CD4-positive, alpha-beta memory T cell (primary cell): ENCODE measurements around the gene TSR3. TPM values are rescaled to one million over a fixed set of nuclear protein-coding genes. Genes with fewer than 3 reads are reported as not detected.

Experiments used
- CTCF ChIA-PET: fragments of 350-600 bp; sonication (Branson Sonifier 250); formaldehyde crosslinking; loops from one replicate; lab custom pipeline; 2021; ENCODE audit warnings: inconsistent platforms; ENCODE audit not compliant: partially characterized antibody; lab: Charles Lee
- POLR2A ChIA-PET: fragments of 350-600 bp; sonication (Branson Sonifier 250); formaldehyde crosslinking; loops from one replicate; lab custom pipeline; 2021; ENCODE audit not compliant: partially characterized antibody; lab: Charles Lee
- DNase-seq, 5 donors: peaks; one replicate each; pipeline versions ENCODE4 v3.0.0 to v3.0.0-alpha.2; 2020 to 2022; ENCODE audit warnings: mixed read lengths in 1 of 5
- H3K27ac ChIP-seq: one replicate; pipeline ENCODE4 v1.7.0; 2013; ENCODE audit warnings: low read depth, low read length
- H3K27me3 ChIP-seq: 2 replicates; pipeline ENCODE4 v1.7.0; 2013; ENCODE audit warnings: mild to moderate bottlenecking, low read length, moderate library complexity; ENCODE audit not compliant: insufficient read depth
- H3K36me3 ChIP-seq: 2 replicates; pipeline ENCODE4 v1.7.0; 2013; ENCODE audit warnings: mild to moderate bottlenecking, low read length, moderate library complexity; ENCODE audit not compliant: insufficient read depth
- H3K4me1 ChIP-seq: 2 replicates; pipeline ENCODE4 v1.7.0; 2013; ENCODE audit warnings: mild to moderate bottlenecking, low read length, moderate library complexity; ENCODE audit not compliant: insufficient read depth
- H3K4me3 ChIP-seq, 2 donors: one replicate each; pipeline ENCODE4 v1.7.0; 2013; ENCODE audit warnings: low read length in 2 of 2, mild to moderate bottlenecking in 1 of 2
- H3K9me3 ChIP-seq, 2 donors: one replicate each; pipeline ENCODE4 v1.7.0; 2013; ENCODE audit warnings: low read length in 2 of 2, control low read depth in 1 of 2; ENCODE audit not compliant: control insufficient read depth in 1 of 2
- H3K27ac Mint-ChIP-seq, 7 donors: one replicate each; pipeline ENCODE4 v1.8.0; 2020 to 2021; ENCODE audit warnings: mixed read lengths in 7 of 7, mild to moderate bottlenecking in 6 of 7, inconsistent platforms in 3 of 7, moderate library complexity in 3 of 7
- H3K27me3 Mint-ChIP-seq, 2 donors: one replicate each; pipeline ENCODE4 v1.8.0; 2020 to 2021; ENCODE audit warnings: mixed read lengths in 2 of 2
- H3K36me3 Mint-ChIP-seq, 2 donors: one replicate each; pipeline ENCODE4 v1.8.0; 2020 to 2021; ENCODE audit warnings: mixed read lengths in 2 of 2, inconsistent platforms in 1 of 2, mild to moderate bottlenecking in 1 of 2
- H3K4me1 Mint-ChIP-seq, 4 donors: one replicate each; pipeline ENCODE4 v1.8.0; 2020 to 2021; ENCODE audit warnings: mixed read lengths in 4 of 4, mild to moderate bottlenecking in 1 of 4
- H3K4me3 Mint-ChIP-seq, 8 donors: one replicate each; pipeline ENCODE4 v1.8.0; 2020 to 2021; ENCODE audit warnings: mixed read lengths in 8 of 8, mild to moderate bottlenecking in 7 of 8, moderate library complexity in 6 of 8, inconsistent platforms in 3 of 8
- H3K9me3 Mint-ChIP-seq, 8 donors: one replicate each; pipeline ENCODE4 v1.8.0; 2020 to 2021; ENCODE audit warnings: mixed read lengths in 8 of 8, mild to moderate bottlenecking in 5 of 8, inconsistent platforms in 3 of 8, moderate library complexity in 1 of 8
- intact Hi-C: fragments of 100-400 bp; cut with micrococcal nuclease; formaldehyde crosslinking; loops from one replicate; pipeline ENCODE4 v1.15.1; 2023
- polyA plus RNA-seq, 2 donors: library from polyadenylated mRNA; unstranded; fragments of 300-500 nt; fragmentation: Illumina TruSeq; gene quantifications; one replicate each; pipeline ENCODE4 v1.2.3, GENCODE V29; 2021
- total RNA-seq, 2 experiments: library from RNA; stranded (reverse); gene quantifications; one replicate each; pipeline ENCODE4 v1.2.3, GENCODE V29; 2021

The TSR3 gene
- total and polyA plus RNA-seq, 4 experiments from 2014 or later, result 38.1 to 116 (median 69.7) TPM

DNA sequence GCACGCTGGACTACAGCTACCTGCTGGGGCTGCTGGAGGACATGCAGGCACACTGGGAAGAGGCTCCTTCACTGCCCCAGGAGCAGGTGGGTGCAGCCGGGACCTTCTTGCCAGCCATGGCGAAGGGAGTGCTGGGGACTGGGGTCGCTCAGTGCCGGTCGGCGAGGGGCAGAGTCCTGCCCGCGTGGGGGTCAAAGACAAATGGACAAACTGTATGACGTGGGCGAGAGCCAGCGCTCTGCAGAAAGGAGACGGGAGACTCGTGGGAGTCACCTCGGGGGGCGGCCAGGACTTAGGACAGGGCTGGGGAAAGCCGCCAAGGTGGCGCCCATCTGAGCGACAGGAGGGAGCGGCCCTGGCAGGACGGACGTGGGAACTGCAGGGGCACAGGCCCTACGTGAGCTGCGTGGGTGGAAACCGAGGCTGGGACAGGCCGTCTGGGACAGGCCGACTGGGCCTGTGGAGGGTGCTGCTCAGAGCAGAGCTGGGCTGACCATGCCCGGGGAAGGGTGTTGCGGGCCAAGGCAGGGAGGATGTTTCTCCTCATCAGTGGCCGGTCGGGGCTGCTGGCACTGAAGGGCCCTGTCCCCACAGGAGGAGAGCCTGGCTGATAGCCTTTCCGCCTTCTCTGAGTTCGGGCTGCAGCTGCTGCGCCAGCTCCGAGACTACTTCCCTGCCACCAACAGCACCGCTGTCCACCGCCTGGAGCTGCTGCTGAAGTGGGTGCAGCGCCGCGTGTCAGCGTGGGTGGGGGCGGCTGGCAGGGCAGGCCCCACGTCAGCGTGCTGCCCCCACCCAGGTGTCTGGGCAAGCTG, 8.0 kb downstream of the TSR3 start:
- no peak for DNase-seq
- POLR2A ChIA-PET, result interaction anchor here (0.7 to 2.3 kb wide), 4 partner anchors 9 to 34 kb away, joined by 3 to 16 read pairs (median 10); partner anchors contain the start of gene UBE2I
- peak overlapping the region in 7 of 8 donors; percentile 66 to 83 (median 79) for H3K4me3 Mint-ChIP-seq
- peaks cover 6 to 22% (median 15%) of the 10 kb centered on the region in 4 donors for H3K4me1 Mint-ChIP-seq
- CTCF ChIA-PET, result interaction anchor here (0.7 to 2.1 kb wide), 5 partner anchors 11 to 44 kb away, joined by 3 to 7 read pairs (median 5); partner anchors contain the start of gene BAIAP3
- no peaks in the 10 kb centered on the region for H3K27me3 Mint-ChIP-seq
- Histone ChIP-seq H3K36me3 (peaks cover under 1% of the 10 kb centered on the region), H3K9me3 (no peaks in the 10 kb centered on the region), H3K27me3 (no peaks in the 10 kb centered on the region), H3K27ac (peak overlapping the region; percentile 15), H3K4me1 (peaks cover 19% of the 10 kb centered on the region), H3K4me3 (no peak overlapping the region)
- H3K9me3 Mint-ChIP-seq, result no peaks in the 10 kb centered on the region
- intact Hi-C loops, result loop anchor here (1.0 to 2.0 kb wide), 3 partner anchors 10 to 43 kb away; partner anchors contain the start of genes BAIAP3 and UBE2I
- peaks cover 0 to 5% of the 10 kb centered on the region in 2 donors for H3K36me3 Mint-ChIP-seq
- H3K27ac Mint-ChIP-seq, result peak overlapping the region; percentile 7 to 85 (median 59)

DNA sequence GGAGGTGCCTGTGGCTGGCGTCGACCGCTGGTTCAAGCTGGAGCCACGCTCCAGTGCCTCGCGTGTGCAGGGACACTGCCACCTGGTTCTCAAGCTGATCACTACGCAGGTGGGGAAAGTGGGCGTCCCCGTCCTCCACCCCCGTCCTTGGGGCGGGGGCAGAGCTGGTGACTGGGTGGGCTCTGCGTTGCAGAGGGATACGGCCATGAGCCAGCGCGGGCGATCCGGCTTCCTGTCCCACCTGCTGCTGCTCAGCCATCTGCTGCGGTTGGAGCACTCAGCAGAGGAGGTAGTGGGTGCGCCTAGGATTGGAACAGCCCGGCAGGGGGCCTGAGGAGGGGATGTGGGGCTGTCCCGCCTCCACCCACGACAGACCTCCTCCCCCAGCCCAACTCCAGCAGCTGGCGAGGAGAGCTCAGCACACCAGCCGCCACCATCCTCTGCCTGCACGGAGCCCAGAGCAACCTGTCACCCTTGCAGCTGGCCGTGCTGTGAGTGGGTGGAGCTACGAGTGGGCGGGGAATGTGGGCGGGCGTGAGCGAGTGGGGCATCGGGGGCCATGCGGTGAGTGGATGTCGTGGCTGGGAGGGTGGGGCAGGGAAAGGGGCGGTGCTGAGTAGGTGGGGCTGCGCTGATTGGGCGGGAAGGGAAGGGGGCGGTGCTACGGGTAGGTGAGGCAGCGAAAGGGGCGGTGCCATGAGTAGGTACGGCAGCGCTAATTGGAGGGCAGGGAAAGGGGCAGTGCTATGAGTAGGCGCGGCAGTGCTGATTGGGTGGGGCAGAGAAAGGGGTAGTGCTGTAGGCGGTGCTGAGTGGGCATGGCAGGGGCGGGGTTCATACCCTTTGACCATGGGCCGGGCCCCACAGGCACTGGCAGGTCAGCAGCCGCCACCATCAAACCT, 8.9 kb downstream of the TSR3 start:
- Mint-ChIP-seq H3K36me3 (peaks cover 0 to 5% of the 10 kb centered on the region in 2 donors), H3K4me1 (peaks cover 6 to 22% (median 15%) of the 10 kb centered on the region in 4 donors), H3K27ac (peak overlapping the region; percentile 7 to 85 (median 59)), H3K4me3 (peak overlapping the region; percentile 66 to 83 (median 79)), H3K9me3 (no peaks in the 10 kb centered on the region), H3K27me3 (no peaks in the 10 kb centered on the region)
- intact Hi-C loops, result loop anchor here (1.0 to 2.0 kb wide), 3 partner anchors 9 to 42 kb away; partner anchors contain the start of genes BAIAP3 and UBE2I
- ChIA-PET CTCF (interaction anchor here (0.7 to 2.1 kb wide), 5 partner anchors 10 to 43 kb away, joined by 3 to 7 read pairs (median 5); partner anchors contain the start of gene BAIAP3), POLR2A (interaction anchor here (0.7 to 2.3 kb wide), 9 partner anchors 8 to 79 kb away, joined by 3 to 16 read pairs (median 5); partner anchors contain the start of genes BAIAP3 and UBE2I)
- Histone ChIP-seq H3K4me3 (peak overlapping the region in 1 of 2 donors; percentile 63), H3K4me1 (peaks cover 19% of the 10 kb centered on the region), H3K36me3 (no peaks in the 10 kb centered on the region), H3K27me3 (no peaks in the 10 kb centered on the region), H3K27ac (peak overlapping the region; percentile 15), H3K9me3 (no peaks in the 10 kb centered on the region)
- peak; percentile 93 to 99 (median 96) for DNase-seq

DNA sequence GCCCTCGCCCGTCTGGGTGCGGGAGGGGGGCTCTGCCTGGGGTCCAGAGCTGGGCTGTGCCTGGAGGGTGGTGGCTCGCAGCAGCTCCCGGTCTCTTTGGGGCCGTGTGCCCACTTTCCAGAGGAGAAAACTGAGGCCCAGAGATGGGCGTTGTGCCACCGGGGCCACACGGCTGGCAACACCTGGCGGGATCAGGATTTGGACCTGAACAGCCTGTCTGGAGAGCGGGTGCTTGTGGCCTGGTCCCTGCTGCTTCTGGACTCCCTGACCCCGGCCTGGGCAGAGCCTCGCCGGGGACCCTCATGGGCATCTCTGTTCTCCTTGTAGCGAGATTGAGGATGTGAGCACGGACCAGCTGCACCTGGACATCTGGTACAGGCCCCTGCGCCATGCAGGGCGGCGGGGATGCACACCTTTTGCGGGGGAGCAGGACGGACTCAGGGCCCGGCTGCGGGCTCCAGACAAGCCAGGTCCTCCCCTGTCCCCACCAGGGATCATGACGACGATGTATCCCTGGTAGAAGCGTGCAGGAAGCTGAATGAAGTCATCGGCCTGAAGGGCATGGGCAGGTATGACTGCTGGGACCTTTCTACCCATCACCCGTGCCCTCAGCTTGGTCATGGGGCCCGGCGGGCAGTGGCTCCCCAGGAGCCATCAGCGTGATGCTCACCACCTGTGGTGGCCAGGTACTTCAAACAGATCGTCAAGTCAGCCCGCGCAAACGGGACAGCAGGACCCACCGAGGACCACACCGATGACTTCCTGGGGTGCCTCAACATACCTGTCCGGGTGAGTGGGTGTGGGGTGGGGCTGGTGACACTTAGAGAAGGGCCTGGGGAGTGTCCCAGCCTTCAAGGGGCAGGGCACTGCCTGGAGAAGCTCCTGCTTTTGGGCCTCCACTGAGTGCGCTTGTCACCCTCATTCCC, 9.9 kb downstream of the TSR3 start:
- Histone ChIP-seq H3K4me1 (peaks cover 19% of the 10 kb centered on the region), H3K36me3 (no peaks in the 10 kb centered on the region), H3K4me3 (peak overlapping the region in 1 of 2 donors; percentile 63), H3K27ac (no peak overlapping the region), H3K9me3 (no peaks in the 10 kb centered on the region), H3K27me3 (no peaks in the 10 kb centered on the region)
- Mint-ChIP-seq H3K4me3 (peak overlapping the region; percentile 66 to 83 (median 79)), H3K4me1 (peaks cover 6 to 22% (median 15%) of the 10 kb centered on the region in 4 donors), H3K27ac (peak overlapping the region in 2 of 7 donors; percentile 22 to 84), H3K36me3 (peaks cover 0 to 5% of the 10 kb centered on the region in 2 donors), H3K9me3 (no peaks in the 10 kb centered on the region), H3K27me3 (no peaks in the 10 kb centered on the region)
- intact Hi-C loops, result loop anchor here (2.0 kb wide), 2 partner anchors 33 to 41 kb away; partner anchors contain the start of gene UBE2I
- DNase-seq, result peak in 1 of 5 donors; percentile 41
- CTCF ChIA-PET, result interaction anchor here (1.5 kb wide), 1 partner anchor 9 kb away, joined by 7 read pairs; the partner anchor contains the start of gene BAIAP3
- POLR2A ChIA-PET, result interaction anchor here (0.9 to 2.3 kb wide), 7 partner anchors 8 to 80 kb away, joined by 3 to 16 read pairs (median 5); partner anchors contain the start of genes BAIAP3 and UBE2I

DNA sequence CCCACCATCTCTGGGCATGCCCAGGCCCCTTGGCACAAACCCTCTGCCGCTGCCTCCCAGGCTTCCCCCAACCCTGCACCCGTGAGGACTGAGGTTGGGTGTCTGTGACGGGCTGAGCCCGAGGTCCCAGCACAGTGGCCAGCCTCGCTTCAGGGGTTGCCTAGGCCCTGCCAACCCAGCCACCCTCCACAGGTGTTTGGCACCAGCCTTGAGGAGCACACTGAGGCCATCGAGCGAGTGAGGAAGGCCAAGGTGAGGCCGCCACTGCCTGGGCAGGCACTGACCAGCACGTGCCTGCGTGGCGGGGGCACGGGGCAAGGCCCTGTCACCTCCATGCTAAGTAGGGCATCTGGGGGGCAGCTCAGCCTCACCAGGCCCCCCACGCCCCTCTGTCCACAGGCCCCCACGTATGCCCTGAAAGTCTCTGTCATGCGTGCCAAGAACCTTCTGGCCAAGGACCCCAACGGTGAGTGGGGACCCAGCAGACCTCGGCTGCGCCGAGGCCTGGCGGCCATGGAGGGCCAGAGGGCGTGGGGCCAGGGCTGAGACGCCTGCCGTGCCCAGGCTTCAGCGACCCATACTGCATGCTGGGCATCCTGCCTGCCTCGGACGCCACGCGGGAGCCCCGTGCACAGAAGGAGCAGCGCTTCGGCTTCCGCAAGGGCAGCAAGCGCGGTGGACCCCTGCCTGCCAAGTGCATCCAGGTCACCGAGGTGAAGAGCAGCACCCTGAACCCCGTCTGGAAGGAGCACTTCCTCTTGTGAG, 10.8 kb downstream of the TSR3 start:
- Mint-ChIP-seq H3K27ac (peak overlapping the region in 1 of 7 donors; percentile 22), H3K4me3 (peak overlapping the region in 1 of 8 donors; percentile 15)
- intact Hi-C loops, result no loop called here

DNA sequence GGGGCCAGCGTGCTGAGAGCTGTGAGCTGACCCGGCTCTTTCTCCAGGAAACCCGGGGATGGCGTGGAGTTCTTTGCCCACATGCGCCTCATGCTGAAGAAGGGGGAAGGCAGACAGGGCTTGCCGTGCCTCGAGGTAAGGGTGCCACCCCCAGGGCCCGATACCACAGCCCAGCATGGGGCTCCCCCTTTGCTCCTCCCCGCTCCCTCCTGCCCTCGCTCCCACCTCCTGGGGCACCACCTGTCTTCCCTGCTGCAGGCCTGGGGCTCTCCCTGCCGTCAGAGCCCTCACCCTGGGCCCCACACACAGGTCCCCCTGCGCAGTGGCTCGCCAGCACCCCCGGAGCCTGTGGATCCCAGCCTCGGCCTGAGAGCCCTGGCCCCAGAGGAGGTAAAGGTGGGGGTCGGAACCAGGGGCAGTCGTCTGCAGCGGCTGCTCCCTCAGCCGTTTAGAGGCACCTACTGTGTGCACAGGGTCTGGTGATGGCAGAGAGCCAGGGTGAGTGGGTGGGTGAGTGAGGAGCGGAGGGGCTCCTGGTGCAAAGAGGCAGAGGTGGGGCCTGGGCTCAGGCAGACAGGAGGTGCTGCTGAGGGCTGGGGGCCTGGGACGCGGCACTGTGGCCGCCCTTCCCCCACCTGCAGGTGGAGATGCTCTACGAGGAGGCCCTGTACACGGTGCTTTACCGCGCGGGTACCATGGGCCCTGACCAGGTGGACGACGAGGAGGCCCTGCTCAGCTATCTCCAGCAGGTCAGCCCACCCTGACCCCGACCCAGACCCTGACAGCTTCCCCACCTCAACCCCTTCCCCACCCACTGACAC, 12.6 kb downstream of the TSR3 start:
- ChIA-PET CTCF (no interaction called here), POLR2A (no interaction called here)
- H3K4me3 ChIP-seq, result no peak overlapping the region
- no peak overlapping the region for H3K27ac ChIP-seq
- DNase-seq, result peak in 1 of 5 donors; percentile 25
- H3K4me1 ChIP-seq, result peaks cover 25% of the 10 kb centered on the region
- intact Hi-C loops, result no loop called here
- Mint-ChIP-seq H3K4me3 (no peak overlapping the region), H3K9me3 (no peaks in the 10 kb centered on the region), H3K27ac (no peak overlapping the region), H3K27me3 (peaks cover 0 to 3% of the 10 kb centered on the region in 2 donors), H3K36me3 (peaks cover 0 to 5% of the 10 kb centered on the region in 2 donors), H3K4me1 (peaks cover 9 to 26% (median 18%) of the 10 kb centered on the region in 4 donors)
- peaks cover 11% of the 10 kb centered on the region for H3K27me3 ChIP-seq
- no peaks in the 10 kb centered on the region for H3K36me3 ChIP-seq
- H3K9me3 ChIP-seq, result no peaks in the 10 kb centered on the region

More for the DNA sequence above, 10.8 kb downstream of the TSR3 start:
- H3K27ac ChIP-seq, result no peak overlapping the region
- Mint-ChIP-seq H3K9me3 (no peaks in the 10 kb centered on the region), H3K36me3 (peaks cover 0 to 5% of the 10 kb centered on the region in 2 donors), H3K4me1 (peaks cover 6 to 22% (median 15%) of the 10 kb centered on the region in 4 donors), H3K27me3 (no peaks in the 10 kb centered on the region)
- H3K4me1 ChIP-seq, result peaks cover 19% of the 10 kb centered on the region
- peak in 1 of 5 donors; percentile 32 for DNase-seq
- CTCF ChIA-PET, result no interaction called here
- no peaks in the 10 kb centered on the region for H3K9me3 ChIP-seq
- no peak overlapping the region for H3K4me3 ChIP-seq
- H3K27me3 ChIP-seq, result no peaks in the 10 kb centered on the region
- POLR2A ChIA-PET, result no interaction called here
- no peaks in the 10 kb centered on the region for H3K36me3 ChIP-seq
